AG08396 (cell line): ENCODE results near the gene WDR20.
"Not testable (repeated sequence)": the region's sequence is repeated elsewhere in the genome, so short reads cannot be mapped to it uniquely, and the experiment has no call there.

Experiments
- DNase-seq: peaks from one replicate; pipeline ENCODE4 v3.0.0; 2012; ENCODE audit warnings: low spot score, mixed read lengths

WDR20 gene

DNA sequence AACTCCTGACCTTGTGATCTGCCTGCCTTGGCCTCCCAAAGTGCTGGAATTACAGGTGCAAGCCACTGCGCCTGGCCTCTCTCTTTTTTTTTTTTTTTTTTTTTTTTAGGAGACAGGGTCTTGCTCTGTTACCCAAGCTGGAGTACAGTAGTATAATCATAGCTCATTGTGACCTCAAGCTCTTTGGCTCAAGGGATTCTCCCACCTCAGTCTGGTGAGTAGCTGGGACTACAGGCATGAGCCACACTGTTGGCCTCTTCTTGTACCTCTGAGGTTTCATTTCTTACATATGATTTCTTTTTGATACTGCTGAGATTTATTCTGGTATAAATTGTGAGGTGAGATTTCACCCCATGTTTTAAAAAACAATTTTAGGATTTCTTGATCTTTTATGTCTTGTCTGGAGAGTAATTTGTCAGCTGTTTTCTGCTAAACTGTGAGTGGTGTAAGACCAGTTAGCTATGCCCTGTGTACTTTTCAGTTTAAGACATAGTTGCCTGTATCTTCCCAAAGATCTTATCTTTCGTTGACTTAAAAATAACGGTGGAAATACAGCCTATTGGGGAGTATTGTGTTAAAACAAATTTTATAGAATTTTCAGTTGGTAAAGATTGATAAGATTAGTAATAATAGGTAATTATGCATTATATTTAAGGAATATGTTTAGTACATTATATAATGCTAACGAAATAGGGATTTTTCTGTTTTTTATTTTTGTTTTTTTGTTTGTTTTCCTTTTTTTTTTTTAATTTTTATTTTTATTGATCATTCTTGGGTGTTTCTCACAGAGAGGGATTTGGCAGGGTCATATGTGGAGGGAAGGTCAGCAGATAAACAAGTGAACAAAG, 31.7 kb downstream of the WDR20 start:
- DNase-seq: no peak

DNA sequence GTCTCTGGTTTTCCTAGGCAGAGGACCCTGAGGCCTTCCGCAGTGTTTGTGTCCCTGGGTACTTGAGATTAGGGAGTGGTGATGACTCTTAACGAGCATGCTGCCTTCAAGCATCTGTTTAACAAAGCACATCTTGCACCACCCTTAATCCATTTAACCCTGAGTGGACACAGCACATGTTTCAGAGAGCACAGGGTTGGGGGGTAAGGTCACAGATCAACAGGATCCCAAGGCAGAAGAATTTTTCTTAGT, 32.2 kb downstream of the WDR20 start:
- not testable (repeated sequence) for DNase-seq

DNA sequence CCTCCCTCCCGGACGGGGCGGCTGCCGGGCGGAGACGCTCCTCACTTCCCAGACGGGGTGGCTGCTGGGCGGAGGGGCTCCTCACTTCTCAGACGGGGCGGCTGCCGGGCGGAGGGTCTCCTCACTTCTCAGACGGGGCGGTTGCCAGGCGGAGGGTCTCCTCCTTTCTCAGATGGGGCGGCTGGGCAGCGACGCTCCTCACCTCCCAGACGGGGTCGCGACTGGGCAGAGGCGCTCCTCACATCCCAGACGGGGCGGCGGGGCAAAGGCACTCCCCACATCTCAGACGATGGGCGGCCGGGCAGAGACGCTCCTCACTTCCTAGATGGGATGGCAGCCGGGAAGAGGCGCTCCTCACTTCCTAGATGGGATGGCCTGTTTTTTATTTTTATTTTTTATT, 33.0 kb downstream of the WDR20 start:
- not testable (repeated sequence) for DNase-seq

DNA sequence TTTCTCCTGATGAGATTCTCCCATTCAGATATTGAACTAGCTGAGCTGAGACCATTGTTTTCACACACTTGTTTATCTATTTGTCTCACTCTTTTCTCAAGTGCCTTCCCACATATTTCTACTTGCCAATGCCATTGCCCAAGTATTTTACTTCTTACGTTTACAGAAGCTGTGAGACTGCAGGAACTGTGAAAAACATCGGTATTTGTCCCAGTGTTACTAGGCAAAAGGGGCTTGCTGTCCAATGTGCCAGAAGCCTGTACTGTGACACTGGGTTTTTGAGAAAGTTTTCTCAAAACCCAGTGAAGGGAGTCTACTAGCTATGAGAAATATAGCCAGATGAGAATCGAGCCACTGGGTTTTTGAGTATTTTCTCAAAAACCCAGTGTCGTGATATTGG, 37.5 kb downstream of the WDR20 start:
- DNase-seq: no peak

DNA sequence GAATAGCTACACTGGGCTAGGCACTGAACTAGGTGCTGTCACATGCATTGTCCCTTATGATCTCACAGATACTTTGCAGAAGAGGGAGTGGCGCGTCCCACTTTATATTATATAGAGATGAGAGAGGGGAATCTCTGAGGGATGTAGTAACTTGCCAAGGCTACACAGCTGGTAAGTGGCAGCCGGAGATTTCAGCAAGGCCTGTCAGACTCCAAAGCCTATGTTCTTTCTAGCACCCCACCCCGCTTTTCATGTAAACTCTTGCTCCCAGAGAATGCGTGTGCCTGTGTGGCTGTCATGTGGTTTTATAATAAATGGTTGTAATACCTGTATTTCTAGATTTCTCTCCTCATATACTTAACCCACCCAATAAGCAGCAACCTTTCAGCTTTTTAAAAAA, 39.1 kb downstream of the WDR20 start:
- DNase-seq: no peak

DNA sequence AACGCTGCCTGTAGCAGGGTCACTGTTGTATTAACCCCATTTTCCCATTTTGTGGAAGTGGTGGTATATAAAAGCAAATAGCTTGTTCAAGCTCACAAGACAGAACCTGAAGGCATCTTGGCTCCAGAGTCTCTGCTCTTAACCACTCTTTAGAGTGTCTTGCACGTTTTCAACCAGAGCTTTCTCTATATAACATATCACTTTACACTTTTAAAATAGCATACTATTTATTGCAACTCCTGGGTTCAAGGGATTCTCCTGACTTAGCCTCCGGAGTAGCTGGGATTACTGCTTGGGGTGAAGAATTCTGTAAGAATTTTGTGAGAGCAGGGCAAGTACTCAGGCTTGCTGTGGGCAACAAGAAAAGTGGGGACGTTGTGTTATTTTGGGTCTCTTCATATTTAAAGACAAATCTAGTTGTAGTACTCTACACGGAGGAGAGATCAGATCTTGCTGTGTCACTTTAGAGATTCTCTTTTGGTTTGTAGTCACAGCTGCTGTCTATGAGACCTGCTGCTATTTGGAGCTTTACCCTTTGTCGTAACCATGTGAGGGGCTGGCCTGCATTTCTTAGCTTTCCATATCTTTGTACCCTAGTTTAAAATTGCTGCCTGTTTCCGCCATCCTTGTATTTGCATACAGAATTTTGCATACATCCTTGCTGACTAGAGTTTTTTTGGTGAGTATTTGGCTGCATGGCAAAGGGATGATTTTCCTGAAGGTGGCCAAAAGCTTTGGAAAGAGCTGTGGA, 40.7 kb downstream of the WDR20 start:
- DNase-seq: no peak

DNA sequence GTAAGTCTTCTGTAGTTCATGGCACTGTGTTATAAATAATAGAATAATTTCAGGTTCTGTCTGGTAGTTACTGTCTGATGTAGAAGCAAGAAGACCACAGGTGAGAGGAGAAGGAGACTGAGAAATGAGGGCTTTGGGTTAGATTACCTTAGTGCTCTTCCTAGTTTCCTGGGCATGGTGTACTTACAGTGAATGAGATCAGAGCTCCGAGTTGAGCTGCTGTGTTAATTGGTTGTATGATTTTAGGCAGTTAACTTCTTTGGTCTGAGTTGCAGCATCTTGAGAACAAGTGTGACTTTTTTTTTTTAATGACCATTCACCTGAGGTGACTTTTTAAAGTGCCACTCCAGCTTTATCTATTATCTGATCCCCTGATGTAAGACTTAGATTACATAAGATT, 41.5 kb downstream of the WDR20 start:
- no peak for DNase-seq

DNA sequence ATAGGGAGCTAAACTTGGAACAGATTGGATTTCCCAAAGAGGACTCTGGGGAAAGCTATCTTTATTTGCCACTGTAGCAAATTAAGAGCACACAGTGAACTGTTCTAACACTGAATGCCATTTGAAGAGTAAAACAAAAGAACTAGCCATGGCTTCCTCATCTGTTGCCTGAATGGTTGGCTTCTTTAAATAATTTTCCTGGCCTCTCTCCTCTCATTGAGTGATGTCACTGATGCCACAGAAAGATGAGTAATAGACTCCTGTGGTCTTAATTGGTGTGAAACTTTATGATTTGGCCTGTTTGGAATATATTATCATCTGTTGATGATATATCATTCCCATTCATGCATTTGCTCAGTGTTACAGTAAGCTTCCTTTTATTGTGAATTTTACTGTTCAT, 42.5 kb downstream of the WDR20 start:
- DNase-seq: peak; percentile 39

DNA sequence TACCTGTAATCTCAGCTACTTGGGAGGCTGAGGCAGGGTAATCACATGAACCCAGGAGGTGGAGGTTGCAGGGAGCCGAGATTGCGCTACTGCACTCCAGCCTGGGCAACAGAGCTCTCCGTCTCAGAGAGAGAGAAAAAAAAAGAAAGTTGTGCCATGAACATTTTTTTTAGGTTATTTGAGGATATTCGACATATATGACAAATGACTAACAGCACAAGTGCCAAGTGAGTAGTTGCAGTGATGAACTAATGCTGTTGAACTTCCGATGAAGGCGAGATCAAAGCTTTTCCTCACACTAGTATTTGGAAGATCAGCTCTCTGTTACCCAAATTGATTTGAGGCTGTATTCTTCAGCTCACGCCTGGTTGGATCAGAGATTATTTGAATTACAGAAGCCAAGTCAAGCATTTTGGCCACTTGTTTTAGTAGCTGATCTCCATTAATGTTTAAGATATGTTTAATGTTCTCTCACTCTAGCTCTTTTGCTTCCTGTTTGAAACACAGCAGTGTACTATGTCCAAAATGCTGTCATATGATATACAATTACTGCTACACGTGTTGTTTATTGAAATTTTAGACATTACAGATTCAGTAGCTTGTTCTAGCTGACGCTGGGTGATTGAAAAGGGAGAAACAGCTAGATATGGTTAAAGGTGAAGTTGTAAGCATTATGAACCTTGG, 43.4 kb downstream of the WDR20 start:
- no peak for DNase-seq

DNA sequence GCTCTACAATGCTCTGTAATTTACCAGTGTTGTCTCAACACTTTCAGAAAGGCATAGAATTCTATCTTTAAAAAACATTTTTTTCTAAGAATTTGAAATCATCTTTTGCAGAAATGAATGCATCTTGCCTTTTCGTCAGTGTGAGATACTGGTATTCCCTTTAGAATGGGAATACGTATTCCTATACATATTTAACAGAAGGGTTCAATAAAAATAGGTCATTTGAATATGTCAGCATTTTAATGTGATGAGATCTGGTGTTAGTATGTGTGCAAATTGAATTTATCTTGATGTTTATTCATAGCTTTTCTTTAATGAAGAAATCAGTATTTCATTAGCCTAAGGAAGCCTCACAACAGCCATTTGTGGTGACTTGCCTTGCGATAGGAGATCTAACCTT, 44.2 kb downstream of the WDR20 start:
- no peak for DNase-seq

DNA sequence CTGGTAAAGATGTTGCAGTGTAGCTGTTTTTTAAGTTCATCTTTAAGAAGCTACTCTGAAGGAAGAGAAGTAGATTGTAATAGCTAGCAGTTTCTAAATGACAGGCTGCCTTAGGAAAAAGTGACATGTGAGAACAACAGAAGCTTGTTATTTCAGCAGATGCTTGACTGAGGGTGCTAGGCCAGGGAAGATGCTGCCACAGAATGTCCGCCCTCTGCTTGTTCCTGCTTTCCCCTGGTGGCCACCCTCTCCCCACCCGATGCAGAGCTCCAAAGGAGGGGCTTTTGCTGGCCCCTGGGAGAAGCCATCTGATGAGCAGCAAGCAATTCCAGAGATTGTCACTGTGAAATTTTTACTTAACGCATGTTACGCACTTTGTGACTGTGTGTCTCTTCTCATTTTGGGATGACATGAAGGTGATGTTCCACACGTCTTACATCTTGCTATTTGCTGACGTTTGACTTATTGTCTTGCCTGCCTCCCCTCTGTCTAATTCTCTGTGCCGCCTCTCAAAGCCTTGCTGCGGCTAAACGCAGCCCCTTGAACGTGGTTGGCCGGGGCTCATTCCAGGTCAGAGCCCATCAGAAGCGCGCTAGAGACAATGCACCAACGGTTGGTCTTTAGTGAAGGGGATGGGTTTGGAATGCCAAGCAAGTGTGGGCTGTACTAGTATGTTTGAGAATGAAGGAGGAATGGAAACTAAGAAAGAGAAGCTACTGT, 44.8 kb downstream of the WDR20 start:
- DNase-seq: no peak

DNA sequence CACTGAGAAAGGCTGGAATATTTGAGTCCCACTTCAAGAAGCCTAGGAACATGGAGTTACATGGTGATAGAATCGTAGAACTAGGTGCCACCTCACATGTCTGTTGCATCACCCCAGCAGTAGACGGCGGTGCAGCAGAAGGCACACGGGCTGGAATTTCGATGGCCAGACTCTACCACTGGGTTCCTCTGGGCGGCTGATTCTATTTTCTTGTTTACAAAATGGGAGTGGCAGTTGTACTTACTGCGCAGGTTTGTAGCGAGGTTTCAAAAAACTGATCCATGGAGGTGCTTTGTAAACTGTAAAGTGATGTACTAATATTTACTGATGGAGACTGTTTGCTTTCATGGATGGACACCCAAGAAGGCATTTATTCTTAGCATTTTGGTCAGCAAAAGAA, 45.7 kb downstream of the WDR20 start:
- DNase-seq: no peak

DNA sequence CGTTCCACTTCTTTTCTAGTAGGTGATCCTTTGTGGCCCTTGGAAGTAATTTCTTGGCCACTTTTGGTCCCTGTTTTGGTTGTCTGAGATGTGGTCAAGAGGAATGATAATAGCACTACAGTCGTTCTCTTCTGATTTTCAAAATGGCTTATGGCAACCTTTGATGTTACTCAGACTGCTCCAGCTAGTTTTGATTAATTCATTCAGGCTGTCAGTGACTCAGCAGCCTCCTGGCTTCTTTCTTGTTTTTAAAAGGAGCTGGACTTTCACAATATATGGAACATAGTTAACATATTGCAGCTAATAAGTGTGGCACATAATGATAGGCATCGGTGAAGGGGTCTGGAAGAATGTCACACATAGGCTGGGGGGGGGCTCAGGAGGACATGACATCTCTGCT, 47.3 kb downstream of the WDR20 start:
- peak; percentile 74 for DNase-seq

DNA sequence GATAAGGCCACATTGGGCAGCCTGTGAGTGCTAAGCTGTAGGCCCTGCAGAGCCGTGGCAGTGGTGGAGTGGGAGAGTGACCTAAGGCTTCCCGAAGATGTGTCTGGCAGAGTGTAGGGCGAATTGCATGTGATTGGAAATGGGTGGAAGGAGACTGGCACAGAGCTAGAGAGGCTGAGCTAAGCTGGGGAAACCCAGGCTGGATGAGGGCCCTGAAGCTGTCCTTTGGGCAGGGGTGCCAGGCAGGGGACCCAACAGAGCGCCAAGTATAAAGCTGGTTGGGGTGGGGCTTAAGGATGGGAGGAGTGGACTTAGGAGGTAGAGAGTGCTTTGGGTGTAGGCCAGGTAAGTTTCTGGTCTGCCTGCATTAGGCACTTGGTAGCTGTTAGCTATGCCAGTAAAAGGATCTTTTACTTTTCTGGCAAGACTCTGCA, 47.9 kb downstream of the WDR20 start:
- no peak for DNase-seq

DNA sequence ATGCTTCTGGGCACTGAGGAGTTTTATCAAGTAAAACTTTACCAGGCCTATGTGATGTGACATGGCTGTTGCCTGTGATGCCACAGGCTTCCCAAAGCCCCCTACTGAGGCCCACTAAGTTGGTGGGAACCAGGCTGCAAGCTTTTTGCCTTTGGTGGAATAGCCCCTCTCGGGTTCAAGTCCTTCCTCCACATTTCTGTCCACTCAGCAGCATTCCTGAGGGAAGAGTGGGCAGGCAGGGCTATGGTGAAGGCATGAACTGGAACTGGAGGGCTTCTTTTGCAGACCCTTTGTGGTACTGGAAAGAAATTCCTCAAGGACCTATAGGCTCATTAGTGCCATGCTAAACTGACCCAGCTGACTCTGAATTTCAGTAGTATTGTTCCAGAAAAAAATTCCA, 48.5 kb downstream of the WDR20 start:
- no peak for DNase-seq

DNA sequence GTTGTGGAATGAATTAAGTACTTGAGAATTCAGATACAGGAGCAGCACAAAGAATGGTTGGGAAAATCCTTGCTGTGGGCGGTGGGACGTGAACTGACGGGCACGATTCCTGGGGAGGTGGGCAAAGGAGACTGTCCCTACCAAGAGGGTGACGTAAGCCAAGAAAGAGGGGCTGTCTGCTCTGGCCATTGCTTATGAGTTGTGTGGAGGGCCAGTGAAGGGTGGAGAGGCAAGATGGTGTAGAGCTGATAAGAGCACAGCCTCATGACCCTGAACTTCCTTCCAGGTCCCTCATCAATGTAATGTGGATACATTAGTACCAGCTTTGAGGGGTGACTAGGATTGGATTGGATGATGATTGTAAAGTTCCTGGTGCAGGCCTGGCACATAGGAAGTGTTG, 50.2 kb downstream of the WDR20 start:
- no peak for DNase-seq

DNA sequence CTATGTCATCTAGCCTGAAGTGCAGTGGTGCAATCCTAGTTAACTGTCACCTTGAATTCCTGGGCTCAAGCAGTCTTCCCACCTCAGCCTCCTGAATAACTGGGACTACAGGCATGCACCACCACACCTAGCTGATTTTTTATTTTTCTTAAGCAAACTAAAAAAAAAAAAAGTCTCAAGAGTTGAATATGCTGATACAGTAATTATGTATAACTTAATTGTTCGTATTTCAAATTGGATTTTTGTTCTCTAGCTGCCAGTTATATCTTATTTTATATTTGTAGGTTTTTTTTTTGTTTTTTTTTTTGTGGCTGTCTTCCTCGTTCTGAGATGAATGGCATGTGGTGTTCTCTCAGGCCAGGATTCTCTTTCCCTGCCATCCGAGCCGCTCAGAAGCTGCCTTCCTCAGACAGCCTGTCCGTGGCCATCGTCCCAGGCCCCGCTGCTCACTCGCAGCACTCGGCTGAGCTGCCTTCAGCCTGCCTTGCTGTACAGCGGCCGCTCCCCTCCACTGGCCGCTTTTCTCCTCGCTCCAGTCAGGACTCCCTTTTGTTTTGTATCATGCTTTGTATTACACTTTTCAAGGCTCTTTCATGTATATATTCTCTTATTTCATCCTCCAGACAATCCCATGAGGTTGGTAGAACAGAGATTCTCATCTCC, 53.3 kb downstream of the WDR20 start:
- no peak for DNase-seq

DNA sequence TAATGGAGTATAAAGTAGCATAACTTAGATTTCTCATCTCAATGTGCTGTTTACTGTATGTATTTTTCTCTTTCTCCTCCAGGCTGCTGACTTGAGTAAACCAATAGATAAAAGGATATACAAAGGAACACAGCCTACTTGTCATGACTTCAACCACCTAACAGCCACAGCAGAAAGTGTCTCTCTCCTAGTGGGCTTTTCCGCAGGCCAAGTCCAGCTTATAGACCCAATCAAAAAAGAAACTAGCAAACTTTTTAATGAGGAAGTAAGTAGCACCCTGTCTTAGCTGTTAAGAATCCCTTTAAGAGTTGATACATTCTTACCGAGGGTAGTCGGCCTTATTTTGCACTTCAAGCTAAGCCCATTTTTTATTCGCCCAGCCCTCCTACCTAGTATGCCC, 55.2 kb downstream of the WDR20 start:
- no peak for DNase-seq

DNA sequence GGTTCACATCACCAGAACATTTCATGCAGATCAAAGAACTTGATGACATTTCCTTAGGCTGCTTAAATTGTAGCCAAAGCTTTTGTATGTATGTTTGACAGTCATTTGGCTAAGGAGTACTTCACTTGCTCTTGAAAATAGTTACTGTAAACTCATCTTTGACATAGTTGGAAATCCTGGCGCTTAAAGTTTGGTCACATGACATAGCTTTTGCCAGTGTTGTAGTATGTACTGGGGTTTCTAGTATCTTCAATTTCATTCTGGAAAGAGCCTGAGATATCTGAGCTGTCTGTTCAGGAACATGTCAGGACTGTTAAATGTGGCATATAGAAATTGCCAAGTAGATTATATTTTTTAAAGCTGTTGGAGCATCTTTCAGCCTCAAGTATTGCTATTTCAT, 55.7 kb downstream of the WDR20 start:
- no peak for DNase-seq

DNA sequence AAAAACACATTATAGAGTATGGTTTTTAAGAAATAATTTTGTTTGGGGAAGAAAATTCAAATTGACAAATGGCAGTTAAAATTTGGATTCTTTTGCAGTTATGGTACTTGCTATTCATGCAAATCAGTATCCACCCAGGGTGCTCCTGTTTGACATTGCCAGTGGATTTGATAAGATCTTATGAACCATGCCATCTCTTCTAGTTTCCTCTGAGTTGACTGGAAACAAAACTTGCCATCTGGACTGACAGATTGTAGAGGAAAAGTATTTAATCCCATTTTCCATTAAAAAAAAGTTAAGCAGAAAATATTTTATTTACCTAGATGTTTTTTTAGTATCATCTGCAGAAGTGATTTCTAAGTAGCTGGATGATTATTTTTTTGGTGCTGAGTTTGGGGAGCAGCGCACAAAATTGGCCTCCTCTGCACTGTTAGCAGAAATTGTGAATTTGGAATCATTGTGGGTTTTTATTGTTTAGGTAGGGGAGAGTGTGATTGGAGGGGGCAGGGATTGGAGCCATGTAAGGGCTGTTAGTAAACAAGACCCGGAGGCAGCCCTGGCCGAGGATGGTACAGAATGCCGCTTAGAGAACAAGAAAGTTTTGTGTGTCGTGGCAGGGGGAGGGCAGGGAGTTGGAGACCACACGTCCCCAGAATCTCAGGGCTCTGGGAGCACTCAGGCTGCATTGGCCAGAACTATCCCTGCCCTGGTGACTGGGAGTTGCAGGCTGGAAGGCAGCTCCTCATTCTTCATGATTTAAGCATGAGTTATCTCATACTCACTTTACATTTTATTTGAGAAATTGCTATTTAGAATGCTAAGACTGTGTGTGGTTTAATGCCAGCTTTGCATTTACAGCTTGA, 56.6 kb downstream of the WDR20 start:
- DNase-seq: no peak

DNA sequence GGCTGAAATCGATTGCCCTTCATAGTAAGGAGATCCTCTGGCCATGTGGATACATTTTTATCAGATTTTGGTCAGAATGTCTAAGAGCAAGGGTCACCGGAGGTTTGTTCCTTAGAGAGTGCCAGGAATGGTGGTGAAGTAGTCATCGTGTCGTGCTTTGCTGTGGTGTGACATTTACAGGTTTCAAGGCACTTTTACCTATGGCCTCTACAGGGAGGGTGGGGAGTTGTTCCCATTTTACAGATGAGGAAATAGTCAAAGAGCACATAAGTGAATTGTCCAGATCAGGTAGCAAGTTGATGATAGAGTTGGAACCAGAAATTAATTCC, 57.2 kb downstream of the WDR20 start:
- no peak for DNase-seq
